Calu3 (cell line): ENCODE measurements around the gene ITPRID1. TPM values are rescaled to one million over a fixed set of nuclear protein-coding genes. Genes with fewer than 3 reads are reported as not detected.

Experiments
- BruUV-seq: library from RNA; stranded (reverse); fragments of 400-500 nt; replicated peaks from 2 replicates; lab custom pipeline; 2021; lab: Mats Ljungman, UMichigan
- CTCF ChIA-PET: fragments of 300-600 bp; sonication (Branson Sonifier 250); formaldehyde crosslinking; loops from one replicate; lab custom pipeline; 2022; ENCODE audit warnings: antibody characterized with exemption; lab: Charles Lee
- DNase-seq: peaks from one replicate; pipeline ENCODE4 v3.0.0; 2022
- H3K27ac Mint-ChIP-seq: one replicate; pipeline ENCODE4 v1.8.0; 2022; ENCODE audit warnings: mixed read lengths; ENCODE audit not compliant: unreplicated experiment
- H3K27me3 Mint-ChIP-seq: one replicate; pipeline ENCODE4 v1.8.0; 2022; ENCODE audit warnings: mixed read lengths; ENCODE audit not compliant: unreplicated experiment
- H3K36me3 Mint-ChIP-seq: one replicate; pipeline ENCODE4 v1.8.0; 2022; ENCODE audit warnings: mild to moderate bottlenecking, moderate library complexity, mixed read lengths; ENCODE audit not compliant: insufficient read depth, unreplicated experiment
- H3K4me1 Mint-ChIP-seq: one replicate; pipeline ENCODE4 v1.8.0; 2022; ENCODE audit warnings: mild to moderate bottlenecking, low read depth, mixed read lengths; ENCODE audit not compliant: unreplicated experiment
- H3K4me3 Mint-ChIP-seq: one replicate; pipeline ENCODE4 v1.8.0; 2022; ENCODE audit warnings: mild to moderate bottlenecking, low read depth, moderate library complexity, mixed read lengths; ENCODE audit not compliant: unreplicated experiment
- H3K9me3 Mint-ChIP-seq: one replicate; pipeline ENCODE4 v1.8.0; 2022; ENCODE audit warnings: low read depth, mixed read lengths; ENCODE audit not compliant: unreplicated experiment
- intact Hi-C: fragments of 100-400 bp; cut with micrococcal nuclease; formaldehyde crosslinking; loops from one replicate; pipeline ENCODE4 v1.10.0; 2022; ENCODE audit not compliant: unreplicated experiment
- total RNA-seq: library from RNA; stranded (reverse); gene quantifications from 2 replicates; pipeline ENCODE4 v1.2.3, GENCODE V29; 2022
- TF ChIP-seq, protein P1 (sequence below): fragments of 200-600 bp; IDR thresholded peaks from one replicate; pipeline ENCODE4 v1.8.0; 2022; ENCODE audit warnings: antibody characterized with exemption; ENCODE audit not compliant: unreplicated experiment

Gene ITPRID1
- total RNA-seq, 1 experiment from 2014 or later: 3.8 TPM

DNA sequence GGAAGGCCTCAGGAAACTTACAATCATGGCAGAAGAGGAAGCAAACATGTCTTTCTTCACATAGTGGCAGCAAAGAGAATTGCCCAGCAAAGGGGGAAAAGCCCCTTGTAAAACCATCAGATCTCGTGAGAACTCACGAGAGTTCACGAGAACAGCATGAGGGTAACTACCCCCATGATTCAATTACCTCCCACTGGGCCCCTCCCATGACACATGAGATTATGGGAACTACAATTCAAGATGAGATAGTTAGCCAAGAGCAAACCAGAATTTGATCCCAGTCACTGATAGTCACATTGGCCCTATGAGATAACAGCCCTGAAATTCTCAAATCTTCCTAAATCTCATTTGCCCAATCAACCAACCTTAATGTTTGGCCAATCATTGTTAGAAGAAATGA is 18.2 kb upstream of the ITPRID1 start:
- Mint-ChIP-seq H3K9me3 (peaks cover 3% of the 10 kb centered on the region), H3K27ac (peak overlapping the region; percentile 95), H3K4me1 (peaks cover 82% of the 10 kb centered on the region), H3K27me3 (no peaks in the 10 kb centered on the region), H3K4me3 (no peak overlapping the region), H3K36me3 (peaks cover 36% of the 10 kb centered on the region)
- CTCF ChIA-PET: interaction anchor here (1.0 kb wide), 1 partner anchor 55 kb away, joined by 3 read pairs; no protein-coding TSS in a partner anchor
- no TSS peak for BruUV-seq
- TF ChIP-seq, protein P1, sequence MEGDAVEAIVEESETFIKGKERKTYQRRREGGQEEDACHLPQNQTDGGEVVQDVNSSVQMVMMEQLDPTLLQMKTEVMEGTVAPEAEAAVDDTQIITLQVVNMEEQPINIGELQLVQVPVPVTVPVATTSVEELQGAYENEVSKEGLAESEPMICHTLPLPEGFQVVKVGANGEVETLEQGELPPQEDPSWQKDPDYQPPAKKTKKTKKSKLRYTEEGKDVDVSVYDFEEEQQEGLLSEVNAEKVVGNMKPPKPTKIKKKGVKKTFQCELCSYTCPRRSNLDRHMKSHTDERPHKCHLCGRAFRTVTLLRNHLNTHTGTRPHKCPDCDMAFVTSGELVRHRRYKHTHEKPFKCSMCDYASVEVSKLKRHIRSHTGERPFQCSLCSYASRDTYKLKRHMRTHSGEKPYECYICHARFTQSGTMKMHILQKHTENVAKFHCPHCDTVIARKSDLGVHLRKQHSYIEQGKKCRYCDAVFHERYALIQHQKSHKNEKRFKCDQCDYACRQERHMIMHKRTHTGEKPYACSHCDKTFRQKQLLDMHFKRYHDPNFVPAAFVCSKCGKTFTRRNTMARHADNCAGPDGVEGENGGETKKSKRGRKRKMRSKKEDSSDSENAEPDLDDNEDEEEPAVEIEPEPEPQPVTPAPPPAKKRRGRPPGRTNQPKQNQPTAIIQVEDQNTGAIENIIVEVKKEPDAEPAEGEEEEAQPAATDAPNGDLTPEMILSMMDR: no peak
- intact Hi-C loops: no loop called here
- DNase-seq: no peak

DNA sequence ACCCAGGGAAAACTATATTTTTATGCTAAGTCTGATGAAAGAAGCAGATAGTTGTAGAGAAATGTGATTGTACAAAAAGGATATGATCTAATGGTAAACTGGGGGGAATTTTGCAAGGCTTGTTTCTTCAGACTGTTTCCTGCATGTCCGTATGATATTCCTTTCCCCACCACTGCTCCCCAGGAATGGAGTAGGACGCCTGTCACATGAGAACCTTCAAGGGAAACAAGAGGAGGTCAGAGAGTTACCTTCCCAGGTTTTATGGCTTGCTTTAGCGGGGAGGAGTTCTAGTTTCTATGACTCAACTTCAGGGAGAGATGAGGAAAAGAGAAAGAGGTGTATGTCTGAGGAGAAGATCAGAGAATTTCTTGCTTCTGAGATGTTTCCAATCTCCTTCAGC is 16.4 kb upstream of the ITPRID1 start:
- TF ChIP-seq, protein P1: no peak
- peaks cover 3% of the 10 kb centered on the region for H3K9me3 Mint-ChIP-seq
- H3K27me3 Mint-ChIP-seq: no peaks in the 10 kb centered on the region
- intact Hi-C loops: no loop called here
- H3K27ac Mint-ChIP-seq: peak overlapping the region; percentile 80
- peaks cover 83% of the 10 kb centered on the region for H3K4me1 Mint-ChIP-seq
- DNase-seq: no peak
- no TSS peak for BruUV-seq
- CTCF ChIA-PET: no interaction called here
- peak overlapping the region; percentile 31 for H3K4me3 Mint-ChIP-seq
- peaks cover 36% of the 10 kb centered on the region for H3K36me3 Mint-ChIP-seq

DNA sequence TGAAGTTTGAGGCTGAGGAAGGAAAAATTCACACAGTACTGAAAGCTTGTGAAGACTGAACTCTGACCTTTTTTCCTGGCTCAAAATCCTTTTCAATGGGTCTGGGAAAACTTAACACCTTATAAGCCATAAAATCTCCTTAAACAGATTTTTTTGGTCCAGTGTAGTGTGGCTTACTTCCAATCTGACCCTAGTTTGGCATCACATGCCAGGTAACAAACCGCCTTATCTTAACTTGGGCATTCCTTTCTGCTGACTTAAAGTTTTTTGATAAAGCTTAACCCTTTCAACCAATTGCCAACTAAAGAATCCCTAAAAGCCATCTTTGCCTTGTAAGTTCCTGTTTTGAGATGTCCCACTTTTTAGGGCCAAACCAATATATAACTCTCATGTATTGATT is 13.2 kb upstream of the ITPRID1 start:
- CTCF ChIA-PET: interaction anchor here (0.9 kb wide), 3 partner anchors 25 to 133 kb away, joined by 3 to 5 read pairs (median 4); no protein-coding TSS in a partner anchor
- no peak for DNase-seq
- TF ChIP-seq, protein P1: no peak
- Mint-ChIP-seq H3K36me3 (peaks cover 12% of the 10 kb centered on the region), H3K9me3 (peaks cover 3% of the 10 kb centered on the region), H3K4me1 (peaks cover 52% of the 10 kb centered on the region), H3K27ac (peak overlapping the region; percentile 80), H3K27me3 (no peaks in the 10 kb centered on the region), H3K4me3 (peak overlapping the region; percentile 37)
- BruUV-seq: no TSS peak
- intact Hi-C loops: no loop called here

DNA sequence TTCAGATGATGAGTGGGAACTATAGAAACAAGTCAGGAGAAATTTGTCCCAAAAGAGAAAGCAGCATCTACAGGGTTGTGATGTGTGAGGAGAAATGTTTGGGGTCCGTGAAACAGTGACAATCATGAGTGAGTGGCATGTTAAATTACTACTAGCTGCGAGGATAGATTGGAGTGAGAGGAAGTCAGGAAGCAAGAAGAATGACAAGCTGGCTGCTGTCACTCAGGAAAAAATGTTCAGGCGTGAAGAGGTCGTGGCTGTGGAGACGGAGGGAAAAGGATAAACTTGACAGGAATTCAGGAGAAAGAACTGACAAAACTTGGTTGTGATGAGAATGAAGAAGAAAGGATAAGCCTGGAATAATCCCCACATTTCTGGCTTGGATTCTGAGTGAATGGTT is 5.1 kb upstream of the ITPRID1 start:
- CTCF ChIA-PET: no interaction called here
- no peak for DNase-seq
- peaks cover 9% of the 10 kb centered on the region for H3K9me3 Mint-ChIP-seq
- no peaks in the 10 kb centered on the region for H3K27me3 Mint-ChIP-seq
- intact Hi-C loops: no loop called here
- BruUV-seq: no TSS peak
- no peak overlapping the region for H3K4me3 Mint-ChIP-seq
- peaks cover 3% of the 10 kb centered on the region for H3K4me1 Mint-ChIP-seq
- H3K27ac Mint-ChIP-seq: no peak overlapping the region
- H3K36me3 Mint-ChIP-seq: no peaks in the 10 kb centered on the region
- TF ChIP-seq, protein P1: no peak
